Amniotic stem cell (primary cell): Measurements from ENCODE around the gene TMEM271.
A peak's percentile ranks its signal among the peaks of the same experiment; 100 is the strongest.
"Not testable (repeated sequence)": the region's sequence is repeated elsewhere in the genome, so short reads cannot be mapped to it uniquely, and the experiment has no call there.

Experiments used
- DNase-seq: peaks from one replicate; lab custom pipeline; 2025; lab: John Stamatoyannopoulos, UW

Gene TMEM271

GRCh38 chr4:578451-579443 lies 2.7 kb upstream of the TMEM271 start:
- DNase-seq: no peak

GRCh38 chr4:577499-578450 lies 1.7 kb upstream of the TMEM271 start:
- no peak for DNase-seq

- DNase-seq: no peak
These were observed 950 bp upstream of the TMEM271 start for GRCh38 chr4:576991-577498.

- no peak for DNase-seq
These were observed 584 bp downstream of the TMEM271 start for GRCh38 chr4:575281-576141.

GRCh38 chr4:574346-575161 lies 1.5 kb downstream of the TMEM271 start:
- DNase-seq: no peak

- no peak for DNase-seq
These were observed 2.8 kb downstream of the TMEM271 start for GRCh38 chr4:573122-573892.

GRCh38 chr4:572594-572993 lies 3.5 kb downstream of the TMEM271 start:
- no peak for DNase-seq

- no peak for DNase-seq
These were observed 4.1 kb downstream of the TMEM271 start for GRCh38 chr4:571838-572572.

- no peak for DNase-seq
These were observed 5.3 kb downstream of the TMEM271 start for GRCh38 chr4:570754-571153.

GRCh38 chr4:569958-570667 lies 6.0 kb downstream of the TMEM271 start:
- DNase-seq: no peak

GRCh38 chr4:568962-569361 lies 7.1 kb downstream of the TMEM271 start:
- DNase-seq: no peak

- DNase-seq: no peak
These were observed 7.8 kb downstream of the TMEM271 start for GRCh38 chr4:568351-568652.

GRCh38 chr4:567457-568350 lies 8.4 kb downstream of the TMEM271 start:
- DNase-seq: no peak

GRCh38 chr4:566508-567295 lies 9.4 kb downstream of the TMEM271 start:
- peak; percentile 47 for DNase-seq

GRCh38 chr4:566035-566434 lies 10.1 kb downstream of the TMEM271 start:
- DNase-seq: no peak

GRCh38 chr4:565614-566013 lies 10.5 kb downstream of the TMEM271 start:
- DNase-seq: not testable (repeated sequence)

- DNase-seq: not testable (repeated sequence)
These were observed 13.6 kb downstream of the TMEM271 start for GRCh38 chr4:562458-562857.
